Amygdala (tissue), 56 donors: ENCODE measurements around the gene VIM.
A peak's percentile ranks its signal among the peaks of the same experiment; 100 is the strongest.

ENCODE experiments used
- DNase-seq, 56 donors: peaks; one replicate each; lab custom pipeline; 2025; lab: John Stamatoyannopoulos, UW

Gene VIM

GRCh38 chr10:17209302-17209701, 18.7 kb upstream of the VIM start:
- no peak for DNase-seq

GRCh38 chr10:17209881-17210280, 18.2 kb upstream of the VIM start:
- DNase-seq, result no peak

GRCh38 chr10:17210361-17210760, 17.7 kb upstream of the VIM start:
- DNase-seq, result no peak

GRCh38 chr10:17212802-17213221, 15.2 kb upstream of the VIM start:
- no peak for DNase-seq

- DNase-seq, result no peak
These were observed 14.2 kb upstream of the VIM start for GRCh38 chr10:17213646-17214349.

- DNase-seq, result no peak
These were observed 13.5 kb upstream of the VIM start for GRCh38 chr10:17214526-17214925.

- DNase-seq, result no peak
These were observed 12.9 kb upstream of the VIM start for GRCh38 chr10:17214971-17215781.

- no peak for DNase-seq
These were observed 12.3 kb upstream of the VIM start for GRCh38 chr10:17215782-17216122.

- no peak for DNase-seq
These were observed 11.7 kb upstream of the VIM start for GRCh38 chr10:17216217-17216900.

GRCh38 chr10:17216901-17217395, 11.1 kb upstream of the VIM start:
- DNase-seq, result no peak

GRCh38 chr10:17217631-17218232, 10.3 kb upstream of the VIM start:
- no peak for DNase-seq

GRCh38 chr10:17219024-17219423, 9.0 kb upstream of the VIM start:
- DNase-seq, result no peak

- no peak for DNase-seq
These were observed 7.4 kb upstream of the VIM start for GRCh38 chr10:17220652-17221100.

GRCh38 chr10:17222329-17222728, 5.7 kb upstream of the VIM start:
- no peak for DNase-seq

- DNase-seq, result no peak
These were observed 2.2 kb upstream of the VIM start for GRCh38 chr10:17225808-17226207.

- no peak for DNase-seq
These were observed 1.1 kb upstream of the VIM start for GRCh38 chr10:17226891-17227303.

GRCh38 chr10:17227367-17228090, 512 bp upstream of the VIM start:
- no peak for DNase-seq

GRCh38 chr10:17229016-17229716, 1.1 kb downstream of the VIM start:
- DNase-seq, result peak in 40 of 56 donors; percentile 14 to 78 (median 44)

GRCh38 chr10:17229717-17229966, 1.6 kb downstream of the VIM start:
- peak in 1 of 56 donors; percentile 4 for DNase-seq
